ENCODE results near the gene INPP5K.

DNA sequence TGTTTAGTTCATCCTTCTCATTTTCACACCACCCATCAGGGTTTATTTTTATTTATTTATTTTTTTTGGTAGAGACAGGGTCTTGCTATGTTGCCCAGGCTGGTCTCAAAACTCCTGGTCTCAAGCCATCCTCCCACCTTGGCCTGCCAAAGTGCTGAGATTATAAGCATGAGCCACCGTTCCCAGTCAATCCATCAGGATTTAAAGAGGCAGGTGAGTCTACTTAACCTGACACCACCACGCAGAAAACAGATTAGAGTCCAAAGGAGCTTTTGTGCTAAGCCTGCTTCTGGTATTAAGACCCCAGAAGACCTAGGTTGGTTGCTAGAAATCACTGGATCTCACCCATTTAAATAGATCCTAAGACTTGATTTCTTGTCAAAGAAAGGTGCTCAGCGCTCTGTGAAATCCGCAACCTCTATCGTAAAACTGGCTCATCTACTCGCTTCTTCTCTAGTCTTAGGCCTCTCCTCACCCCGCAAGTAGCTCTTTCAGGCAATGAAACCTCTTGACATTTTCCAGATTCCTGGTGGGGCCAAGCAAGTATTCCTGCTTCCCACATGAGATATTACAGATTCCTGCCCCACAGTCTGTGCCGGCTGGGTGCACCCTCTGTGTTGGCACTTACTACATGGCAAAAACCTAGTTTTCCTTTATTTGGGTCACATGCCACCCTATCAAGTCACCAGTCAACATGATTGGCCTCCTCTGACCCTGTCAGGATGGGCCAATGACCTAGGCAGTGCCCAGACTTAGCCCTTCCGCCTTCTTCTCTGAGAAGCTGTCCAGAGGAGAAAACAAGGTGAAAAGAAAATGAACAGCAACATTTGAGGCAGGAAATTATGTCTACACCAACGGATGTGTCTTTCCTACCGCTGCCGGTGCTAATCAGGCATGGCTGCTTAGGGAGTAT is 37.2 kb upstream of the INPP5K start:
- TF ChIP-seq, protein P1, sequence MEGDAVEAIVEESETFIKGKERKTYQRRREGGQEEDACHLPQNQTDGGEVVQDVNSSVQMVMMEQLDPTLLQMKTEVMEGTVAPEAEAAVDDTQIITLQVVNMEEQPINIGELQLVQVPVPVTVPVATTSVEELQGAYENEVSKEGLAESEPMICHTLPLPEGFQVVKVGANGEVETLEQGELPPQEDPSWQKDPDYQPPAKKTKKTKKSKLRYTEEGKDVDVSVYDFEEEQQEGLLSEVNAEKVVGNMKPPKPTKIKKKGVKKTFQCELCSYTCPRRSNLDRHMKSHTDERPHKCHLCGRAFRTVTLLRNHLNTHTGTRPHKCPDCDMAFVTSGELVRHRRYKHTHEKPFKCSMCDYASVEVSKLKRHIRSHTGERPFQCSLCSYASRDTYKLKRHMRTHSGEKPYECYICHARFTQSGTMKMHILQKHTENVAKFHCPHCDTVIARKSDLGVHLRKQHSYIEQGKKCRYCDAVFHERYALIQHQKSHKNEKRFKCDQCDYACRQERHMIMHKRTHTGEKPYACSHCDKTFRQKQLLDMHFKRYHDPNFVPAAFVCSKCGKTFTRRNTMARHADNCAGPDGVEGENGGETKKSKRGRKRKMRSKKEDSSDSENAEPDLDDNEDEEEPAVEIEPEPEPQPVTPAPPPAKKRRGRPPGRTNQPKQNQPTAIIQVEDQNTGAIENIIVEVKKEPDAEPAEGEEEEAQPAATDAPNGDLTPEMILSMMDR (IDR thresholded peaks at IDR 0.05; ENCODE audit: poor library complexity, severe bottlenecking) = no peak
- no peak for TF ChIP-seq EP300 (conservative IDR thresholded peaks at IDR 0.05; ENCODE audit: poor library complexity, severe bottlenecking)
- no peak for TF ChIP-seq EZH2 (IDR thresholded peaks at IDR 0.05; ENCODE audit: borderline replicate concordance, insufficient read depth, low read length, poor library complexity, severe bottlenecking)
- TF ChIP-seq MXI1 (conservative IDR thresholded peaks at IDR 0.05; ENCODE audit: poor library complexity, severe bottlenecking) = no peak
- no peak for TF ChIP-seq POLR2AphosphoS5 (IDR thresholded peaks at IDR 0.05)
- TF ChIP-seq TAF1 (IDR thresholded peaks at IDR 0.05; ENCODE audit: low read depth) = no peak

Measured in neural cell (in vitro differentiated cells).